Measurements from ENCODE around the gene NECTIN1.

The NECTIN1 gene

DNA sequence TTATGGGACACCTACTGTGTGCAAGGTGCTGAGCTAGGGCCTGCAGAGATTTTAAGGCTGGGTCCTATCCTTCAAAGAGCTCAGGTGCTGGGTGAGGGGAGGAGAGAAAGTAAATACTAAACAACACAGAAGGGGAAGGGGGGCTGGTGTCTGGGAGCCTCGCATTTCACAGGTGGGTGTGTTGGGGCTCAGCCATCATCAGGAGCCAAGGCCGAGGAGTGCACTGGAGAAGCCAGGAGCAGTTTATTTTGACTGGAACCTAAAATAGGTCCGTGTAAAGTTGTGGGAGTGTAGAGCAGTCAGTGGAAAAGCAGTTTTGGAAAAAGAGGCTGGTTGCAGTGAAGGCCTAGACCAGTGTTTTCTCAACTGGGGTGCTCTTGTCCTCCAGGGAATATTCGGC is 17.5 kb downstream of the NECTIN1 start:
- DNase-seq: no peak

DNA sequence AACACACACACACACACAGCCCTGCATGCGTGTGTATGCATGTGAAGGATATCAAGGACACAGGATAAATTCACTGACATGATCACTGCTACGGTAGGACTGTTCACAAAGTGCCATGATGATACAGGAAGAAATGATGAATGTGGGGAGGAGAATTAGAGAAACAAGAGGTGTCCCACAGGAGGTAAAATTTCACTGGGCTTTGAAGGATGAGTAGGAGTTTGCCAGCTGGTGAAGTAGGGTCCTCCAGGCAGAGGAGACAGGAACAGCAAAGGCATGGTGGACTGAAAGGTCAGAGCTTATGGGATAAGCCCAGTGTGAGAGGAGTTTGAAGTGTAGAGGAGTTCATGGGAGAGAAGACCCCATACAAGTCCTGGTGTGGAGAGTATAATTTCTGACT is 18.6 kb downstream of the NECTIN1 start:
- no peak for DNase-seq

DNA sequence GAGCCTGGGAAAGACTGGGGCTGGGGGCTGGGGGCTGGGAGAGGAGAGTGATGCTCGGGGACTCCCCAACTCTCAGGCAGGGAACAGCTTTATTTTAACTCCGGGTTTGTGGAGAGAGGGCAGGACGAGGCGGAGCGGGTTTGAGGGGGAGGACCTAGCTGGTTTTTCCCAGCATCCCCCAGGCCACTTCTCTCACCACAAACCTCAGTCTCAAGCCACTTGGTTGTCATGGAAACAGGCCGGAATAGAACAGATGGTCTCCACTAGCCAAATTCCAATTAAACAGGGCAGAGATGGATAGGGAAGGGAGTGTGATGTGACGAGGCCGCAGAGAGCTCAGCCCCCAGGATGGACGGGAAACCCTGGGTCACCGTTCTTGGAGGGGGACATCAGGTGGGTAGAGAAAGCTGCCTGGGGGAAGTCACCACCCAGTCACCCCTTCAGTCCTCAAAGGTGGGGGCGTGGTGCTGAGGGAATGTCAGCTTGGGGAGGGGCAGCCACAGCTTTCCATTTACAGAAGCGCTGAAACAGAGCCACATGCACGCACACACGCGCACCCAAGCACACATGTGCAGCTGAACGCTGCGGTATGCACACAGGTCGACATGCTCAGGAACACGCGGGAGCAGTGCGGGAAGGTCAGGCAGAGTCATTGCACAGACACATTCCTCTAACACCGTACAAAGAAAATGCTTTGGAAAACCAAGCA is 19.2 kb downstream of the NECTIN1 start:
- DNase-seq: no peak

DNA sequence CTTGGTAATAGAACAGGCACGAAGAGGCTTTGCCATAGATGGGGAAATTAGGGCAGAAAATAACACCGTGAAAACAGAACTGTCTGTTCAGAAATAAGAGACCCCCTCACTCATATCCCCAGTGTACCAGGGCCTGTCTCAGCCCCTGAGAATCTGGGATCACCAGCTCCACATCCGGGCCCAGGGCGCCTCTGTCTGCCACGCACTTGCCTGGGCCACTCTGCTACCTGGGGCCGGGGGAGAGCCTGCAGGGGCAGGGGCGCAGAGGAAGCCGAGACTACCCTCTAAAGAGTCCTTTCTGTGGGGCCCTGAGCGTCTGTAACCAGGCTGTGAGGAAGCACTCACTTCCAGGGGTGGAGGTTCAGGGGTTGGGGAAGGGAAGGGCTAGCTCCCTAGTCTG is 19.8 kb downstream of the NECTIN1 start:
- no peak for DNase-seq

DNA sequence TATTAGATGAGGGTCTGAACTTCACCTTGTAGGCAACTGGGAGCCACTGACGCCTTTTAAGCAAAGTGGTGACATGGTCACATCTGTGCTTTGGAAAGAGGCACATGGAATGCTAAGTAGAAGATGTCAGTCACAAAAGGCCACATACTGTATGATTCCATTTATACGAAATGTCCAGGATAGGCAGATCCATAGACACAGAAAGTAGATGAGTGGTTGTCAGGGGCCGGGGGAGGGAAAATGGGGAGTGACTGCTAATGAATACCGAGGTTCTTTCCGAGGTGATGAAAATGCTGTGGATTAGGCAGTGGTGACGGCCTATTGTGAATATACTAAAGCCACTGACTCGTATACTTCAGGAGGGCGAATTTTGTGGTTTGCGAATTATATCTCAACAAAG is 20.6 kb downstream of the NECTIN1 start:
- no peak for DNase-seq

DNA sequence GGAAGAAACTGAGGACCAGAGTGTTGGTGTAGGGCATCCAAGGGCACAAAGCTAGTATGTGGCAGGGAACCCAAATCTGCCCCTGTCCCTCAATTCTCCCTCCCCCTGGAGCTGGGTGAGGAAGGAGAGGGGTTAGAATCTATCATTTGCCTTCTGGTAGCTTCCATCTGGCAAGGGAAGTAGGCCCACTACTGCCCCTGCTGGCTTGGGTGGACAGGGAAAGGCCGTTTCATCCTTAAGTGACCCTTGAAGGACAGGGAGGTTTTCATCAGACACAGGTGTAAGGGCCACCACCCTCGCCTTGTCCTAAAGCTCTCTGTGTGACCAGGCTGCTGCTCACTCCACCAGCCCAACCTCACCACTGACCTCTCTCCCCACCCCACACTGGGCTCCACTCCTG is 22.1 kb downstream of the NECTIN1 start:
- DNase-seq: no peak

DNA sequence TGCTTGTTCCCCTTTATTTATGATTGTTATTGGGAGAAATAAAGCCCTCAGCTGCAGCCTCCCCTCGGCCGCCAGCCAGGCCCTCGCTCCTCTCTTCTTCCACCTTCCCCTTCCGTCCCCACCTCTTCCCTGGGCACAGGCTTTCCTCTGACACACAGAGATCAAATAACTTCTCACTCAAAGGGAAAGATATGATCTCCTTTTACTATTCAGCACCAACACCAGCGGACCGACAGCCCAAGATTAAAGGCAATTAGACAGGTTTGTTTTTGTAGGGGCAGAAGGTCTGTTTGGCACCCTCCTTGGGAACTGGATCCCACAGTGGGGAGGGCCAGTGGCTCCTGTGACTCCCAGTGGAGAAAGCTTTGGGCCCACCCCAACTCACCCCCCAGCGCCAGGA is 23.0 kb downstream of the NECTIN1 start:
- DNase-seq: no peak

DNA sequence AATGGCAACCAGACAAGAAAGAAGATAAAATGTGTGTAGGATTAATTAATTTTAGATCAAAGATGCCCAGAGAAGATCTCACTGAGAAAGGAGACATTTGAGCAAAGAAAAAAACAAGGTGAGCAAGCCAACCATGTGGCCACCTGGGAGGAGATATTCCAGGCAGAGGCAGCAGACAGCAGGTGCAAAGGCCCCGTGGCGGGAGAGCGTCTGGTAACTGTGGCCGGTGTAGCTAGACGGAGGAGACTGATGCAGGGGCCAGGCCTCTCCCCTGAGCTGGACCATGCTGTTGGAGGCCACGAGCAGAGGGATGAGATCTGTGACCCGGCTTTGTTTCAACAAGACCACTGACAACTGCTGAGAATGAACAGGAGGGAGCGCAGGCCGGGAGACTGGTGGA is 23.6 kb downstream of the NECTIN1 start:
- DNase-seq: no peak

DNA sequence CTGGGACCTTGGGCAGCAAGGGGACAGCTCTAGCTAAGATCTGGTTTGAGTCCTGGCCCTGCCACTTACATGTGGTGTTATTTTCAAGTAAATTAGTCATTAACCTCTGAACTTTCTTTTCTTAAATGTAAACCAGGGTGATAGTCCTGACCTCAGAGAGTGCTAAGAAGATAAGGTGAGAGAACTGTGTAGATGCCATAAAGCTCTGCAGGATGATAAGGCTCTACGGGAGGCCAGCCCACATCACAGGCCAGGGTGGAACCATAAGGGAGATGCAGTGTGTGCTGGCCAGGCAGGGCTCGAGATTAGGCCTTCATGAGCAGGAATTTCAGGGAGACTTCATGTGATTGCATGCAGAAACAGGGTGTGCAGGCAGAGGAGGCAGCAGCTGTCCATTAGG is 24.2 kb downstream of the NECTIN1 start:
- no peak for DNase-seq

DNA sequence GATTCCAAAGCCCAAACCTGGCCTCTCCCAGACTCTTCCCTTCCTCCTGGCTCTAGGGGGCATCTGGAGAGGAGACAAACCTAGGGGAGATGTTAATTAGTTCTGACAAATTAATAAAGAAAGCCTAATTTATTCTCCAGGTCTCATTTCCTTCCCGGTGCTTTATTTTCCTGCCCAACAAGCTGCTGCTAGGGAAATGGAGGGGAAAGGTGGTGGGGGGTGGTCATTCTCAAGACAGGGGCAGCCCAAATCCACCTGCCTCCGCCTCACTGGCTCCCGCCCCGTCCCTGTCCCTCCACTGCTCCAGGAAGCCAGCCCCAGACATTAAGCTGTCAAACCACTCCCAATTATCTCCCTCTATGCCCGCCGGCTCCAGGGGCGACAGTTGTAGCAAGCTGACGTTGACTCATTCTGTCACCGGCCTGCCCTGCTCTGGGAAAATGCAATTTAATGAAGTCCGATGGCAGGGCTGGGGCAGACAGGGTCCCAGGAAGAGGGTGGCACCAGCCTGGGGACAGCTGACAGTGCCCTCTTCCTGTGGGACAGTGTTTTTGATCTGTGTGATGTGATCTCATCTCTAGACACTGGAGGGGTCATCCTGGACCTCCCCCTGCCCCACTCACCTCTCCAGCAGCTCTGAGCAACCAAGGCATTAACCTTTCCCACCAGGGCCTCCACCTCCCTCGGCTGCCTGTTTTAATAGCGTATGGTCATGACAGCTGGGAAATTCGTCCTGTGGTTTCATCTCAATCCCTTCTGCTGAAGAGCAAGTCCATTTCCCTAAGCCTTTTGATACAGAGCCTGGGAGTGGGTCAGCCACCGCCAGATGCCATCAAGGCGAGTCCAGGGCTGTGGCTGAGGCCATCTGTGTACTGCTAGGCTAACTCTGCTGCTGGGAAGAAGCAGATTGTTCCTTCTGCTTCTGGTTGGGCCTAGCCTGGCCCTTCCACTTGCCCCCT is 27.1 kb downstream of the NECTIN1 start:
- no peak for DNase-seq

DNA sequence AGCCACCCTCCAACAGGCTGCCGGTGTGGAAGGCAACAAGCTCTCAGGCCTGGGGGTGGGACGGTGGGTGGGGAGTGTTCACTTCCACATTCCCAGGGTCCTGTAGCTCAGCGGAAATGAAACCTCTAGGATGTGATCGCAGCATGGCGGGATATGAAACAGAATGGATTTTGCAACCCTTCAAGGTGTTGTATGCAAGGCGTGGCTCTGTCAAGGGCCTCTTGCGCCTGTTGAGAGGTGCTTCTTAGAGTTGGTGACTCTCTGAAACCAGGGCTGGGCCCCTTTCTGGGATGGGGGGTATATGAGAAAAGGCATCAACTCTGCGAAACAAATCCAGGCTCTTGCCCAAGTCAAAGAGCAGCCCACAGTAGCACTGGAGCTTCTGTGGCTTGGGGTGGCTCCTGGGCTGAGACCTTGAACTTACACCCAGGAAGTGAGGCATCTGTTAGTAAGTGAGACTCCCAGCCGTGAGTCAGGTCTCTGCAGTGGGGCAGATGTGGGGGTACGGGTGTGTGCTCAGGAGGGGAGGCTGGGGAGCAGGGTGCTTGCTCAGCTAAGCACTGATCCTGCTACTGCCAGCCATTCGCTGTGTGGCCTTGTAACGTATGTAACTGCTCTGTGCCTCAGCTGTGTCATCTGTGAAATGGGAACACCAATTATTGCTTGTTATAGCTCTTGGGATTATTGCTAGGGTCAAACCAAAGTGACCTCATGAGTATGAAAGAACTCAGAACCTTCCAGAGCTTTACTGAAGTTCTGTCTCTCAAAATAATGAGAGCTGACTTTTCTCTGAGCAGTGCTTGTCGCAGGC is 28.3 kb downstream of the NECTIN1 start:
- DNase-seq: no peak

DNA sequence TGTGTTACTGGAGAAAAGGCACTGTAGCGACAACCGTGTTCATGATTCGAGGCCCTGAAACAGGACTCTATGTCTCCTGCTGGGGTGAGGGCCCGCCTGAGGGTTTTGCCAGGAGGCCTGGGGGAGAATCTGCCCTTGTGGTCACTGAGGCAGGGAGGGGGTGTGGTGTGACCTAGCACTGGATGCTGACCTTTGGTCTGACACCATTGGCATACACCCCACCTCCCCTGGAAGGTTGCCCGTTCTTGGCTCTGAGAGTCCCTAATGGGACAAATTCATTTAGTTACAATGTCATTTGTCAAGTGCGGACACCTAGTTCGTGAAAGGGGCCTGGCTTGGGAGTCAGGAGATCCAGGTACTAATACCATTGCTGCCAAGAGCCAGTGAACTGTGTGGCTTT is 29.0 kb downstream of the NECTIN1 start:
- DNase-seq: no peak

DNA sequence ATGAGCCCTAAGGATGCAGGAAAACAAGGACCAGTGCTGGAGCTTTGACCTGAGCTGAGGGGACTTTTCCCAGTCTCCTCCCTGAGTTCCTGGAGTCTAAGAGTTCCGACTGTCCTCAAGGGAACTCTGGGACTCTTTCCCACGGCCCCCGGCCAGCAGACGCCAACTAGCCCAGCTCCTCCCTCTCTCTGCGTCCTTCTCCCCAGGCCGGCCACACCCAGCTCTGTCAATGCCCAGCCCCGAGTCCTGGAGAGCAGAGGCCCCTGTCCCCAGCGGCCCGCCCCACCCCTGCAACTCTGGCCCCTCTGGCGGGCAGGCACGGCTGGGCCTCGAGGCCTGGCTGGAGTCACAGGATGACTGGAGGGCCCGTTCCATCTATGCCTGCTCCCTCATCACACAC is 29.8 kb downstream of the NECTIN1 start:
- no peak for DNase-seq

DNA sequence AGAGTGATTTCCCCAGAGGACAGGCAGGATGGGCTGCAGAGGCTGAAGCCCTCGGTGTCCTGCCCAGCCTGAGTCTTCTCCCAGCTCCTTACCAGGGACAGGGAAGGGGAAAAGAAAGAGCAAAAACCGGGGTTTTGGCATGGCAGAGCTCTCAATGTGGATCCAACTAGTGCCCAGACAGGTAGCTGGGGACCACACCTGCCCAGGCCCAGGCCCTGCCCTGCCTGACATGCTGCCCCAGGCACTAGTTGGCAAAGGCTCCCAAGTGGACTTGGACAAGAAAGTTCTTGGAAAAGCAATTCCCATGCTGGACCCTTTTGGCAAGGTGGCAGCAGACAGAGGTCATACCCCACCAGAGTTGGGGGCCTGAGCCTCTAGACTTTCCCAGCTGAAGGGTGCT is 31.1 kb downstream of the NECTIN1 start:
- DNase-seq: no peak

DNA sequence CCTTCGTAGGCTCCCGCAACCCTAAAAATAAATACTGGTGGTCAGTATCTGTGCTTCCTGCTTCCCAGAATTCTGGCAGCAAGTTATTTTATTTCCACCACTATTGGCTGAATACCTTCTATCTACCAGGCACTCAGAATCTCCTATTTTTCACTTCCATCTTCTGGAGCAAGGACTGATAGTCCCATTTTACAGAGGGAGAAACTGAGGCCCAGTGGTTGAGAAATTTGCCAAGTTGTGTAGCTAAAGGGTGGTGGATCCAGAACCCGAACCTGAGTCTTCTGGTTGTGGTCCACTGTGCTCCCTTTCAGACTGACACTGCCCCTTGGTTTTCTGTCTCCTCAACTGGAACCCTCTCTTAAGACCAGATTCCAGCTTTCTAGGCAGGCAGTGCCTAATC is 31.6 kb downstream of the NECTIN1 start:
- no peak for DNase-seq

DNA sequence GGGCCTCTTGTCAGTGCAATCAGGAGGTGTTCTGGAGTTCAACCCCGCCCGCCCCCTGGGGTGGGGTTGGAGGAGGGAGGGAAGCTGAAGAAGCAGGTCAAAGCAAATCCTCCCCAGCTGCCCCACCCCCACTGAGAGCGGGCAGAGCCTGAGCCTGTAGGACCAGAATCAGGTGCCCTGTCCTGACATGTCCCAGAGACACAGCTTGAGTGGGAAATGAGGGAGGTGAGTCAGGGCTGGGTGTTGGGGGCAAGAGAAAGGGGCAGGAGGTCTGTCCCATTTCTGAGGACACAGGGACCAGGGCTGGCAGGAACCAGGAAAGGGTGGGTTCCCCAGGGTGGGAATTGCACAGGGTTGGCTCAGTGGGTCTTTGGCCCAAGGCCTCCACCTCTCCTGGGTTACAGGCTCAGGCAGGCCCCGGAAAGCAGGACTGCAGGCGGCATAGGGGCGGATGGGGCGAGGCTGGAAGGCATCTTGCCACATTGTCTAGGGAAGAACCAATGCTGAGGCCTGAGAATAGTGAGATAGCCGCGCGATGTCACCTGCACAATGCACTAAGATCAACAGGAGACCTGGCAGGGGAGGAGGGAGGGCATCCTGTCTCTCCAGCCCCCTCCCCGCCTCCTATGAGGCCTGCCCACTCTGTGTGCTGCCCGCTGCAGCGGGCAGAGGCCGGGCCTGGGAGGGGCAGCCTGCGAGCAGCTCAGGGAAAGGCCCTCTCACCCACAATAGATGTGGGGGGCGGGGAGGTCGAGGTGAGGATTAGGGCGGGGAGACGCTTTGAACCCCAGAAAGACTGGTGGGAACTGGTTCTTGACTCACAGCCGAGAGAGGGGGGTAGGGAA is 32.4 kb downstream of the NECTIN1 start:
- no peak for DNase-seq

DNA sequence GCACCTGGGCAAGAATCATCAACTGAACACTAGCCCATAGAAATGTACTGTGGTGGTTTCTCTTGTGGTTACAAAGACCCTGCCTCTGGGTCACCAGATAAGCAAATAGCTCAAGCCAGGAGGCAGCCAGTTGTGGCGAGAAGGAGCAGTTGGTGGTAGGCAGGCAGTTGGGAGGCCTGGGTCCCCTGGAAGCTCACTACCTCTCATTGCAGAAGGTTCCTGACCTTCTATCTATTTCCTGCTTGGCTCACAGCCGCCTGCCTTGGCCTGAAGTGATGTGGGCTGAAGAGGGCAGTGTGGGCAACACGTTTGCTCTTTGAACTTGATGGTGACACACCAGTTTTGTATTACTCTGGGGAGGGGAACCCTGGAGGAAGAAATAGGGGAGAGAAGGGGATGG is 34.7 kb downstream of the NECTIN1 start:
- DNase-seq: no peak

DNA sequence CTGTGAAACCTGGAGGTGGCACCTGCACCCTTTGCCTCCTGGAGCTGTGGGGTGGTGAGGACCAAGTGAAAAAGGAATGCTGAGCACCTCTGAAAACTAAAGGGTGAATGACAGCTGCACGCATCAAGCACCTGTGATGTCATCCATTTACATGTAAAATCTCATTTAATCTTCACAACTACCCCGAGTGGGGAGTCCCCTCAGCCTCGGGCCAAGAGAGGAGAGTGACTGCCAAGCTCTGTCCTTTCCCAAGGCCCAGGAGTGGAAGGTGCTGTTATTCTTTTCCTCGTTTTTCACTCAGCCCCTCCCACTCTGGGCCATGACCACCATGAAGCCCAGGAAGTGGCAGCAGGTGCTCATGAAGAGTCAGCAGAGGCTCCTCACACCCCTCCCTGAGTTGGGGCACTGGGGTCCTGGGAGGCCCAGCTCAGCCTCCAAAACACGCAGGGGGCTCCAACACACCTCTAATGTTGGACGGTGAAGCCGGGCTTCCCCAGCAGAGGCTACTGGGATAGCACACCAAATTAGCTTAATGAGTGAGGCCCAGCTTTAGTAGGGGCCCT is 35.7 kb downstream of the NECTIN1 start:
- DNase-seq: no peak

DNA sequence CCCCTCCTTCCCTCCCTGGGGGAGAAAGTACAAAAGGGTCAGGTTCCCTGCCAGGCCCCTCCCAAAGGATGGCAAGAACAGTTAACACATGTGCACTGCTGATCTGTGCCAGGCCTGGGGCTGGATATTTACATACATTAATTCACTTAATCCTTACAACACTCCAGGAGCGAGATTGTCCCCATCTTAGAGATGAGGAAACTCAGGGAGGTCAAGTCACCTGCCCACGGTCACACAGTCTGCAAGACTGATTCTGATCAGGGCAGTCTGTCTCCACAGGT is 36.5 kb downstream of the NECTIN1 start:
- no peak for DNase-seq

DNA sequence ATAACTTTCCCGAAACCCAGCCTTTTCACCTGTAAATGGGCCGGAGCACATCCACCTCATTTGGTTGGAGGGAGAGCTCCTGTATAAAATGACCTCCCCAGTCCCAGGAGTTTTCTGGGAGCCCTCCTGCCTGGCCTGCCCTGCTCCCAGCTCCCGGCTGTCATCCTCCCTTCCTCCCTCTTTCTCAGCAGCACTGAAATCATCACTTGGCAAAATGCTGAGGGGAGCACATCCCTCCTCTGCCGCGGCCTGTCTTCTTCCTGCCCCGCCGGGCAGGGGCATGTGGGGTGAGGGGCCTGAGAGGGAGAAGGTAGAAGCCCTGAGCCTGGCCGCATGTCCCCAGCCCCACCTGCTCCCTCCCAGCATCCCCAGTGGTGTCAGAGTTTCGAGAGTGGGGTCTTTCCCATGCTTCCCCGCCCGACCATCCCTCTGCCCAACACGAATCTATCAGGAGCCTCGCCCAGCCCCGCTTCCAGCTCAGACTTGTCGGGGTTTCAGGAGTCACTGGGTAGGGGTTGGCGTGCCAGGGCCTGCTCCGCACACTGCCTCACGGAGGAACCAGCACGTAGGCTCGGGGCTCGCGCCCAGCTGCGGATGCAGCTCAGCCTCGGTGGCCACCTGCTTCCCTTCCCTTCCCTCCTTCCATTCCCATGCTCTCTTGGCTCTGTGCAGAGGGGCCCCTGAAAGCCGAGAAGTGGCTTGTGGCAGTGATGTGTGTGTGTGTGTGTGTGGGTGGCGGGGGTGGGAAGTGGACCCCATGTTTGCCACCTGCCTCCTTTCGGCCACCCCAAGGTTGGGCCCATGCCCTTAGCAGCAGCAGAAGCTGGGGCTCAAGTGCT is 37.1 kb downstream of the NECTIN1 start:
- no peak for DNase-seq

DNA sequence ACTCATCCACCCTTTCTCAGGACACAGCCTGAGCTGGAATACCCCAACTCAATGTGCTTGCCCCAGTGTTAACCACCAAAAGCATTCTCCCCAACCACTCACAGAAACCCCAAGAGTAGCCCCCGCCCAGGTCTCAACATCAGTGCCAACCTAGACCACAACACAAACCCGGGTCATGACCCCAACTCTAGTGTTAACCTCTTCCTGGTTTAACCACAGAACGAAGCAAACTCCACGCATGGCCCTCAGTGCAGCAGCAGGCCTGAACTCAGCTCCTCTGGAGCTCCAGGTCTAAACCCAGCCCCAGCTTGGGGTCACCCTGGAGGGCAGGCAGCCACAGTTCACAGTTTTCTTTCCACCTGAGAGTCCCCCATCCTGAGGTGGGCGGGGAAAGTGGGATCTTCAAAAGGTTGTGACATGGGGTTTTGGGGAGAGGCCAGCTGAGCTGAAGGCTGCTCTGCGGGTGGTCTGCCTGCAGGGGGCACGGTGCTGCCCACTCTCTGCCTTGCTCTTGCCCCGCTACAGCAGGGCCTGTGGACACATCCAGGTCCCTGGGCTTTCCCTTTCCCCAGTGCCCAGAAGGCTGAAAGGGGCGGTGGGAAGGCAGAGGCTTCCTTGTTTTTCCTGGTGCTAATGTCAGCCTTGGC is 37.9 kb downstream of the NECTIN1 start:
- DNase-seq: no peak

Data from activated gamma-delta T cell (primary cell).